Fibroblast of lung (primary cell): ENCODE data around the gene HS3ST3A1. TPM values are rescaled to one million over a fixed set of nuclear protein-coding genes. Genes with fewer than 3 reads are reported as not detected.
A peak's percentile ranks its signal among the peaks of the same experiment; 100 is the strongest.

Experiments used
- DNase-seq, 2 donors: peaks; one replicate each; pipeline versions ENCODE4 v3.0.0 to v3.0.0-alpha.2; 2010; ENCODE audit warnings: low read depth in 2 of 2
- H2AFZ ChIP-seq: 2 replicates; pipeline ENCODE4 v1.5.1; 2012; ENCODE audit warnings: low read length, control low read depth, inconsistent platforms
- H3K27ac ChIP-seq: 2 replicates; pipeline ENCODE4 v1.5.1; 2011; ENCODE audit warnings: low read length, control low read depth; ENCODE audit not compliant: insufficient read depth
- H3K27me3 ChIP-seq: 2 replicates; pipeline ENCODE4 v1.5.1; 2011; ENCODE audit warnings: mild to moderate bottlenecking, low read length; ENCODE audit not compliant: control insufficient read depth, insufficient read depth
- H3K36me3 ChIP-seq: 2 replicates; pipeline ENCODE4 v1.5.1; 2011; ENCODE audit warnings: low read length; ENCODE audit not compliant: control insufficient read depth, insufficient read depth
- H3K4me1 ChIP-seq: 2 replicates; pipeline ENCODE4 v1.5.1; 2011; ENCODE audit warnings: low read length; ENCODE audit not compliant: control insufficient read depth, insufficient read depth; ENCODE audit errors: extremely low read depth
- H3K4me2 ChIP-seq: 2 replicates; pipeline ENCODE4 v1.5.1; 2011; ENCODE audit warnings: low read length, control low read depth; ENCODE audit not compliant: insufficient read depth; ENCODE audit errors: extremely low read depth
- H3K4me3 ChIP-seq, 4 experiments: fragments of 200-600 bp in 1 of 4; sonication (generic) in 1 of 4; replicated peaks in 1 of 4; 2 replicates each; pipeline ENCODE4 v1.5.1; 2011 to 2016; ENCODE audit warnings: low read length in 4 of 4, low read depth in 3 of 4, mild to moderate bottlenecking in 3 of 4, control low read depth in 2 of 4, inconsistent platforms in 1 of 4, mixed read lengths in 1 of 4; ENCODE audit not compliant: insufficient read depth in 1 of 4; ENCODE audit errors: control extremely low read depth in 1 of 4
- H3K79me2 ChIP-seq: 2 replicates; pipeline ENCODE4 v1.5.1; 2012; ENCODE audit warnings: mild to moderate bottlenecking, low read length, inconsistent platforms; ENCODE audit not compliant: control insufficient read depth, insufficient read depth
- H3K9ac ChIP-seq: 2 replicates; pipeline ENCODE4 v1.5.1; 2011; ENCODE audit warnings: mild to moderate bottlenecking, low read length, control low read depth; ENCODE audit not compliant: insufficient read depth
- H3K9me3 ChIP-seq: 2 replicates; pipeline ENCODE4 v1.5.1; 2012; ENCODE audit warnings: low read depth, low read length; ENCODE audit not compliant: control insufficient read depth, insufficient read depth
- H4K20me1 ChIP-seq: 2 replicates; pipeline ENCODE4 v1.5.1; 2011; ENCODE audit warnings: low read length; ENCODE audit not compliant: control insufficient read depth, insufficient read depth; ENCODE audit errors: extremely low read depth
- CTCF ChIP-seq, 2 donors: IDR thresholded peaks in 1 of 2; conservative IDR thresholded peaks in 1 of 2; 1 replicate in 1 of 2; 2 replicates in 1 of 2; pipeline ENCODE4 v1.5.1; 2011 to 2012; ENCODE audit warnings: low read length in 2 of 2, control low read depth in 1 of 2, inconsistent platforms in 1 of 2, low read depth in 1 of 2, mild to moderate bottlenecking in 1 of 2
- EZH2 ChIP-seq: IDR thresholded peaks from 2 replicates; pipeline ENCODE4 v1.5.1; 2012; ENCODE audit warnings: low read length, control low read depth, mild to moderate bottlenecking; ENCODE audit errors: missing control alignments
- polyA plus RNA-seq, 2 donors: library from polyadenylated mRNA; depleted of rRNA in 1 of 2; stranded (reverse) in 1 of 2; unstranded in 1 of 2; fragments of >200 nt; gene quantifications; 2 replicates each; pipeline ENCODE4 v1.2.1, GENCODE V29; 2011 to 2012; ENCODE audit warnings: missing spikeins in 1 of 2
- total RNA-seq: library from RNA; depleted of rRNA; stranded (reverse); fragments of >200 nt; gene quantifications from 2 replicates; pipeline ENCODE4 v1.2.1, GENCODE V29; 2014

Gene HS3ST3A1
- total and polyA plus RNA-seq, 2 donors (not counting 1 experiment from before 2014, with no cell fraction given): 2.4 to 48.7 TPM

GRCh38 chr17:13572581-13572980 lies 29.1 kb downstream of the HS3ST3A1 start:
- TF ChIP-seq CTCF (conservative IDR thresholded peaks at IDR 0.05 in 1 of 2, IDR thresholded peaks at IDR 0.05 in 1 of 2; ENCODE audit: low read depth in 1 of 2, low read length in 2 of 2) (no peak), EZH2 (no peak)
- H3K79me2 ChIP-seq: peaks cover 30% of the 10 kb centered on the region
- H4K20me1 ChIP-seq: no peaks in the 10 kb centered on the region
- peak in 1 of 2 donors; percentile 63 for DNase-seq
- H3K27ac ChIP-seq: no peak overlapping the region
- H2AFZ ChIP-seq: no peak overlapping the region
- no peak overlapping the region for H3K4me2 ChIP-seq
- no peak overlapping the region for H3K4me3 ChIP-seq
- no peaks in the 10 kb centered on the region for H3K27me3 ChIP-seq
- no peaks in the 10 kb centered on the region for H3K36me3 ChIP-seq
- H3K9me3 ChIP-seq: no peaks in the 10 kb centered on the region
- H3K4me1 ChIP-seq: peaks cover 4% of the 10 kb centered on the region
- H3K9ac ChIP-seq: no peak overlapping the region

- Histone ChIP-seq H4K20me1 (no peaks in the 10 kb centered on the region), H3K9me3 (no peaks in the 10 kb centered on the region), H3K27ac (no peak overlapping the region), H3K36me3 (no peaks in the 10 kb centered on the region), H3K79me2 (peaks cover 34% of the 10 kb centered on the region), H3K4me2 (peak overlapping the region; percentile 72), H3K9ac (no peak overlapping the region), H3K4me3 (no peak overlapping the region), H2AFZ (no peak overlapping the region), H3K4me1 (peaks cover 4% of the 10 kb centered on the region), H3K27me3 (no peaks in the 10 kb centered on the region)
- no peak for TF ChIP-seq EZH2
- TF ChIP-seq CTCF (conservative IDR thresholded peaks at IDR 0.05 in 1 of 2, IDR thresholded peaks at IDR 0.05 in 1 of 2; ENCODE audit: low read depth in 1 of 2, low read length in 2 of 2): no peak
- DNase-seq: peak in 1 of 2 donors; percentile 68
These were observed 32.2 kb downstream of the HS3ST3A1 start for GRCh38 chr17:13569398-13570123.

- no peaks in the 10 kb centered on the region for H3K9me3 ChIP-seq
- peak overlapping the region; percentile 38 for H3K4me2 ChIP-seq
- H2AFZ ChIP-seq: no peak overlapping the region
- no peak overlapping the region for H3K27ac ChIP-seq
- peak in 1 of 2 donors; percentile 59 for DNase-seq
- no peak overlapping the region for H3K4me3 ChIP-seq
- no peaks in the 10 kb centered on the region for H3K36me3 ChIP-seq
- no peak overlapping the region for H3K9ac ChIP-seq
- H3K79me2 ChIP-seq: peaks cover 33% of the 10 kb centered on the region
- TF ChIP-seq CTCF (conservative IDR thresholded peaks at IDR 0.05 in 1 of 2, IDR thresholded peaks at IDR 0.05 in 1 of 2; ENCODE audit: low read depth in 1 of 2, low read length in 2 of 2) (no peak), EZH2 (no peak)
- no peaks in the 10 kb centered on the region for H3K27me3 ChIP-seq
- H3K4me1 ChIP-seq: peaks cover 4% of the 10 kb centered on the region
- no peaks in the 10 kb centered on the region for H4K20me1 ChIP-seq
These were observed 32.9 kb downstream of the HS3ST3A1 start for GRCh38 chr17:13568582-13569397.
